CD4-positive, alpha-beta T cell treated with Interleukin-4 for 1 hour (primary cell): Measurements from ENCODE around the gene SLC44A5.

ENCODE experiments used
- DNase-seq, 2 donors: peaks; one replicate each; pipeline ENCODE4 v3.0.0-alpha.2; 2020 to 2022

The SLC44A5 gene

GRCh38 chr1:75171876-75172275 is 439.0 kb downstream of the SLC44A5 start:
- no peak for DNase-seq

- no peak for DNase-seq
Measured at GRCh38 chr1:75170981-75171380, 439.9 kb downstream of the SLC44A5 start.

- no peak for DNase-seq
Measured at GRCh38 chr1:75170011-75170410, 440.9 kb downstream of the SLC44A5 start.

GRCh38 chr1:75166821-75167220 is 444.1 kb downstream of the SLC44A5 start:
- DNase-seq = no peak

- DNase-seq = no peak
Measured at GRCh38 chr1:75165264-75165663, 445.6 kb downstream of the SLC44A5 start.

- no peak for DNase-seq
Measured at GRCh38 chr1:75159154-75159553, 451.8 kb downstream of the SLC44A5 start.
